Epidermal melanocyte (primary cell): Measurements from ENCODE around the gene ITGA8.
A peak's percentile ranks its signal among the peaks of the same experiment; 100 is the strongest.
"Not testable (repeated sequence)": the region's sequence is repeated elsewhere in the genome, so short reads cannot be mapped to it uniquely, and the experiment has no call there.

ENCODE experiments used
- DNase-seq: peaks from one replicate; pipeline ENCODE4 v3.0.0; 2011; ENCODE audit warnings: low spot score; ENCODE audit not compliant: insufficient read length

ITGA8 gene

GRCh38 chr10:15719899-15720634 lies at the start of gene ITGA8:
ITGA8 (minus strand) TSS chr10:15719922; CDS start chr10:15719771, 151 bp downstream.
- no peak for DNase-seq

- no peak for DNase-seq
Observed at GRCh38 chr10:15764892-15765454, 45.3 kb upstream of the ITGA8 start.

DNA sequence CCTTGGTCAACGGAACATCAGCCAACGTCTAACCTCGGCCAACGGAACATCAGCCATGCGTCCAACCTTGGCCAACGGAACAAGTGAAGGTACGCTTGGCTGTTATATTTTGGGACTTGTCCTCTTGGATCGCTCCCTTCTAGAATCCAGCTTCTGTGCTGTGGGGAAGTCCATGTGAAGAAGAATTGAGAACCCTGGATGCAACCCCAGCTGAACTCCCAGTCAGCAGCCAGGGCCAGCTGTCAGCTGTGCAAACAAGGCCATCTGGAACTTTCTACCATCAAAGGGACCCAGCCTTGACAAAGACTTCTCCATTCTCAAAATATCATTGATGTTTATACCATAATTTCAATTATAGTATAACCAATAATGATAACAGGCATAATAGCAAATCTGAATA lies 43.3 kb upstream of the ITGA8 start:
- DNase-seq, result no peak

DNA sequence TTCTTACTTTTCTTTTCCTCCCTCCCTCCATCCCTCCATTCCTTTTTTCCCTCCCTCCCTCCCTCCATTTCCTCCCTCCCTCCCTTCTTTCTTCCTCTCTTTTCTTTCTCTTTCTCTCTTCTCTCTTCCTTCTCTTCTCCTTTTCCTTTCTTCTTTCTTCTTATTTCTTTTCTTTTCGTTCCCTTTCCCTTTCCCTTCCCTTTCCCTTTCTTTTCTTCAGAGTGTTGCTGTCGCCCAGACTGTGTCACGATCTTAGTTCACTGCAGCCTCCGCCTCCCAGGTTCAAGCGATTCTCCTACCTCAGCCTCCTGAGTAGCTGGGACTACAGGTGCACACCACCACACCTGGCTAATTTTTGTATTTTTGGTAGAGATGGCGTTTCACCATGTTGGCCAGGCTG lies 42.5 kb upstream of the ITGA8 start:
- DNase-seq, result not testable (repeated sequence)

- DNase-seq, result not testable (repeated sequence)
Observed at GRCh38 chr10:15761224-15761623, 41.5 kb upstream of the ITGA8 start.

GRCh38 chr10:15760681-15761080 lies 41.0 kb upstream of the ITGA8 start:
- no peak for DNase-seq

DNA sequence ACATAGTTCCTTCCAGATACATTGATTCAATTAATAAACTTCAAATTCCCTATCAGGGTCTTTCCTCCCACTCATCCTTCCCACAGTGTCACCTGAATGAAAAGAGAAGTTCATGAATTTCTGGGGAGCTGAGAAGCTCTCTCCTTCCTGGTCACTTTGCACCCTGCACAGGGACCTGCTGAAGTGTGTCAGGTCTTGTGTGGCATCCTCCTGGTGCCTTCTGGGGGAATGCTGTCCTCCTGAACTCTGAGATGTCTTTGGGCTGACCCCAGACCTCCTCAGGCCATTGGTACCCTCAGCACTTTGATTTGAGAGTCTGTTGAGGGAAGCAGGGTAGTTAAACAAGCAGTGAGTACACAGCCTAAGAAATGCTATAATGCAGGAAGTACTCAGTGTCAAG lies 39.5 kb upstream of the ITGA8 start:
- no peak for DNase-seq

DNA sequence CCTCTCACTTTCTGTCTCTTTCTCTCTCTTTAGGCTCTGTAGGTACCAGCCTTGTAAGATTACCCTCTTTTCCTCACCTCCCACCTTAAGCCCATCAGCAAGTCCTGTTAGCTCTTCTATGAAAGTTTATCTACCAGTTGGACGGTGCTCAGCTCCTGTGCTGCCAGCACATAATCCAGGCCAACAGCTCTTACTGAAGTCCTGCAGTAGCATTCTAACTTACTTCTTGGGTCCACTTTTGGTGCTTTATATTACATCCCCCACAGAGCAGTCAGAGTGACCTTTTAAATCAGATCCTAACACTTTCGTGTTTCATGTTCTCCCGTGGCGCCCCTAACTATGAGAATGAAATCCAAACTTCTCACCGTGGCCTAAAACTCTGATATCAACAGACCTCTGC lies 38.9 kb upstream of the ITGA8 start:
- DNase-seq, result no peak

DNA sequence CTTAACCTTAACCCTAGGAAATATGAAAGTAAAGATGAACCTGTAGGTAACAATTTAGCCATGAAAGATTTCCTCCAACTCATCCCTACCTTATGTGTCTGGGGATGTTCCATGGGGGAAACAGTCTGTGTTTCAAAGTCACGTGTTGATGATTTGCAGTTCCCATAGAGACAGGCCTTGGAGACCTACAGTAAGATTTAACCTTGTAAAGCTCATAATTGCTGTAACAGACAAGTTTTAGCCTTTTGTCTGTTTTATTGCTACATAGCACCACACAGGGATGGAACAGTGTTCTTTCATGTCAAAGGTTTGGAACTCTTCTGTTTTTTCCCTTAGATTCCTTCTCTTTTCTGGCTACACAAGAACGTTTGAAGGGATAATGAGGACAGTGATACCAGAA lies 35.2 kb upstream of the ITGA8 start:
- no peak for DNase-seq

DNA sequence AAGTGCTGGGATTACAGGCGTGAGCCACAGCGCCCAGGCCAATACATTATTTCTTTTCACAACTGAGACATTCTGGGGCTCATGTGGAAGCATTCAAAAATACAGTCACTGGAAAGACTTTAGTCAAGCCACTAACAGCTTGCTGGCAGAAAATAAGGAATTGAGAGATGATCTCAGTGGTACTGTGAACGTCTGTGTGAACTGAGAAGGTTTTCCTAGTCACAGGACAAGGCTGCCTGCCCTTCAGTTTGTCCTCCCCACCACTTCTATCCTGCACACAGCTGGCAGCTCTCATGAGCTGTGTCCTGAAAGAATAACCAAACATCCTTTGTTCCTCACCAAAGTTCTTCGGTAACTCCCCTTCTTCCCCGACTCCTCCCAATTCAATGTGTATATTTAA lies 31.3 kb upstream of the ITGA8 start:
- no peak for DNase-seq

GRCh38 chr10:15748126-15748525 lies 28.4 kb upstream of the ITGA8 start:
- DNase-seq, result no peak

DNA sequence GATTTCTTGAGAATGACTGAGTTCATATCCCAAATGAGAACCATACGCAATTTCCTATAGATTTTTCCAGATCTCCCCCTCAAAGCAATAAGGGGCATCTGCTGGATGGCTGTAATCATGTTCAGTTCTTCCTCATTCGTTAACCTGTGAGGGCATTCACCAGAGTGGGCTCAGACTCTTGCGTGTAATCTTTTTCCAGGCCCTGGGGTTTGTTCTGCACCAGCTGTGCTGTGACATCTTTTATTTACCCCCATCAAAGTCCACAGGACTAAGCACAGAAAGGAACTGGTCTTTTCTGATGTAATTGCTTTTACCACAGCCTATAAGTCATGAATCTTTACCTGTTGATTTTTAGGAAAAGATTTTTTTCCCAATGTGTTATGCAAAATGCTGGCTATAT lies 27.9 kb upstream of the ITGA8 start:
- no peak for DNase-seq

GRCh38 chr10:15745751-15746150 lies 26.0 kb upstream of the ITGA8 start:
- no peak for DNase-seq

- DNase-seq, result peak; percentile 38
Observed at GRCh38 chr10:15744217-15744865, 24.6 kb upstream of the ITGA8 start.

GRCh38 chr10:15743443-15743842 lies 23.7 kb upstream of the ITGA8 start:
- DNase-seq, result no peak

GRCh38 chr10:15742836-15743235 lies 23.1 kb upstream of the ITGA8 start:
- no peak for DNase-seq

DNA sequence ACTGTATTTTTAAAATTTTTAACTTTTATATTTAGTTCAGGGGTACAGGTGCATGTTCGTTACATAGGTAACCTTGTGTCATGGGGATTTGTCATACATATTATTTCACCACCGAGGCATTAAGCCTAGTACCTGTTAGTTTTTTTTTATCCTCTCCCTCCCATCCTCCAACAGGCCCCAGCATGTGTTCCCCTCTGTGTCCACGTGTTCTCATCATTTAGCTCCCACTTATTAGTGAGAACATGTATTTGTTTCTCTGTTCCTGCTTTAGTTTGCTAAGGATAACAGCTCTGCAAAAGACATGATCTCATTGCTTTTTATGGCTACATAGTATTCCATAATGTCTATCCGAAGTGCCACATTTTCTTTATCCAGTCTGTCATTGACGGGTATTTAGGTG lies 22.4 kb upstream of the ITGA8 start:
- DNase-seq, result no peak

DNA sequence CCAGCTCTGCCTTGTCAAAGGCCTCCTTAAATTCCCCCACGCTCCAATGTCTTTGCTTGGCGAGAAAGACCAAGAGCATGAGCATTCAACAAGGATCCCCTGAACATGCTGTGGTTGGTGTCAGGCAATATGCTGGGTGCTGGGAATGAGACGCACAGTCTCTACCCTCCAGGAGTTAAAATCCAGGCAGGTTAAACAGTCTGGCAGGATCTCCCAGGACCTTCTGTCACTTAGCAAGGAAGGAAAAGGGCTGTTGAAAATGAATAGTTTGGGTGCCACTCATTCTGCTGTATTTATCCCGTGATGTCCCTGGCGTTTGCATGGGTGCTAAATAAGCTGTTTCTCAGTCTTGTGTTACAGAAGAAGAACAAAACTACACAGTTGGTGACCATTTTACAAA lies 21.9 kb upstream of the ITGA8 start:
- DNase-seq, result no peak

GRCh38 chr10:15740261-15740660 lies 20.5 kb upstream of the ITGA8 start:
- no peak for DNase-seq

GRCh38 chr10:15739254-15739970 lies 19.7 kb upstream of the ITGA8 start:
- DNase-seq, result no peak

DNA sequence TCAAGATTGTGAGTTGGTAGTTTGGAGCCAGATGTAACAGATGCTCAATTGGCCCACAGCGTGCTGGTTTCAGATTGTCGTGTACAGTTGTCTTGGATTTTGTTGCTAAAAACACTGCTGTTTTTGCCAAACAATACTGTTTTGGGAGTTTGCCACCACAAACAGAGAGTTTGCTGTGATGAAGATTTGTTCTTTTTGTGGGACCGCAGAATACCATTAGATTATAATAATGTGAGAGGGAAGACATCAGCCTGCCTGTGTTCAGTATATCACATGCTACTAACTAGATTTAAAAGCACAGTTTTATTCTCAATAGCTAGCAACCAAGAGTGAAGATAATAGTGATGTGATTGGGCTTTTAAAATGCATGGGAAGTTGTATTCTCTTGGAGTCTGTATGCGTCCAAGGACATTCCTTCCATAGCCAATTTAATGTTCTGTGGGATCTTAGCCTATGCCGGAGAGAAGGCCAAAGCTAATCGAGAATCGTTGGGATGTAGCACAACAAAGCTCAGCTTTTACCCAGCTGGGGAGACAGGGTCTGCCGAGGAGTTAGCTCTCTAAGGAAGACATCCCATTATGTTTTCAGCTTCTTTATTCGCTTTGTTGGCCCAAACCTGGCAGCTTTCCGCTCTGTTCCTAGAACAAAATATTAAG lies 18.7 kb upstream of the ITGA8 start:
- peak; percentile 29 for DNase-seq

DNA sequence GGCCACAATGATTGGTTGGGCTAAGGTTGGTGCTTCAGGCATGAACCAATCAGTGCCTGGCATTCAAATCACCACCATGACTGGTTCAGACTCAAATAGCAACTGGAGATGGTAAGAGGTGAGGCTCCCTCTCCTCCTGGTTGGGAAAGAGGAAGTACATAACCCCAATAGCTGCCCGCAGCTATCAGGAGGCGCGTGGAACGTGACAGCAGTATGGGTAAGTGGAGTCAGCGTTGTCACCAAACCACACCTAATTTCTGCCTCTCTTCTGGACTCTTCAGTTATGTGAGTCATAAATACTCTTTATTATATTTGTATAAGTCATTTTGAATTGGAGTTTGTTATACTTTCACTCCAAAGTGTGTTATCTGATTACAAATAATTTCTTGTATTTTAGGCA lies 17.9 kb upstream of the ITGA8 start:
- no peak for DNase-seq
